ENCODE data around the gene CUL4B.
A peak's percentile ranks its signal among the peaks of the same experiment; 100 is the strongest.
"Not testable (repeated sequence)": the region's sequence is repeated elsewhere in the genome, so short reads cannot be mapped to it uniquely, and the experiment has no call there.

CUL4B gene

DNA sequence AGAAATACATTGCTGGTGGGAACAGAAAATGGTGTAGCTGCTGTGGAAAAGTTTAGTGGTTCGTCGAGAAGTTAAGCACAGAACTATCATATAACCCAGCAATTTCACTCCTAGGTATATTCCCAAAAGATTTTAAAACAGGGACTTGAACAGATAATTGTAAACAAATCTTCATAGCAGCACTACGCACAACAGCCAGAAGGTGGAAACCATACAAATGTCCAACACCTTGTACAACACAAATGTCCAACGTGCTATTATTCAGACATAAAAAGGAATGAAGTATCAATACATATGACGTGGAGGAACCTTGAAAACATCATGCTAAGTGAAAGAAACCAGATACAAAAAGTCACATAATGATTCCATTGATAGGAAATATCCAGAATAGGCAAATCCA lies 37.9 kb downstream of the CUL4B start:
- DNase-seq = no peak

DNA sequence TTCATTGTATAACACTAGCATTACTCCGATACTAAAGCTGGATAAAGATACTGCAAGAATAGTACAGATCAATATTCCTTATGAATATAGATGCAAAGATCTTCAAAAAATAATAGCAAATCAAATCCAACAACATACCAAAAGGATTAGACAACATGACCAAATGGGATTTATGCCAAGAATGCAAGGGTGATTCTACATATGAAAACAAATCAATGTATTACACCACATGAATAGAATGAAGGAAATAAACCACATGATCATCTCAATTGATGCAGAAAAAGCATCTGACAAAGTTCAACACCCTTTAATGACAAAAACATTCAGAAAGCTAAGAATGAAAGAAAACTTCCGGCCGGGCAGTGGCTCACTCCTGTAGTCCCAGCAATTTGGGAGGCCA lies 42.8 kb downstream of the CUL4B start:
- peak; percentile 85 for DNase-seq

- DNase-seq = peak; percentile 27
Observed at GRCh38 chrX:120514236-120514635, 46.5 kb downstream of the CUL4B start.

- no peak for DNase-seq
Observed at GRCh38 chrX:120512627-120513026, 48.1 kb downstream of the CUL4B start.

DNA sequence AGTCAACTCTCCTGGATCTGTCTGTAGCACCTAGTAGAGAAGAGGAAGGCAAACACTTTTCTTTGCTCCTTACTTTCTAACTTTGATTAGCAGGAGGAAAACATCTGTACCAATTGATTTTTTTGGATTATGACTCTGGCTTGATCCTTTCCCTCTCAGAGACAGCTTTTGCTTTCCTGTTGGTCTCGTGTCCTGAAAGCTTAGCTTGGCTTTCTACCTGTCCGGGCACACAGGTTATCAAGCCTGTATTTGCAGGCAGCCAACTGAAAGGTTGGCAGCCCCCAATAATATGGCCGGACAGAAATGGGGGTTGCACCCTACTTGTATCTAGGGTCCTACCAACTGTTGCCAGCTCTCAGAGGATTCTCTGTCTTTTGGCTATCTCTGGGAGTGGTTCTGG lies 48.5 kb downstream of the CUL4B start:
- DNase-seq = no peak

DNA sequence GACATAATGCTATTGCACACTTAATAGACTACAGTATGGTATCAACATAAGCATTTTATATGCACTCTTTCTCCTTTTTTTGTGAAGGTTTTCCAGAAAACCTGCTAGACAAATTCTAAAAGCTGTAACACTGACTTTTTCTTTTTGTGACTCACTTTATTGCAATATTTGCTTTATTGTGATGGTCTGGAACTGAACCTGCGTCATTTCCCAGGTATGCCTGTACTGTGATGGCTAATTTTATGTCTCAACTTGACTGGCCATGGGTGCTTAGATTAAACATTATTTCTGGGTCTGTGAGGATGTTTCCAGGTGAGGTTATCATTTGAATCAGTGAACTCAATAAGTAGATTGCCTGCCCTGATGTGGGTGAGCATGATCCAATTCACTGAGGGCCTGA lies 56.2 kb downstream of the CUL4B start:
- DNase-seq = no peak

- DNase-seq = no peak
Observed at GRCh38 chrX:120499301-120500072, 61.3 kb downstream of the CUL4B start.

- not testable (repeated sequence) for DNase-seq
Observed at GRCh38 chrX:120490119-120490518, 70.6 kb downstream of the CUL4B start.

GRCh38 chrX:120486786-120487185 lies 74.0 kb downstream of the CUL4B start:
- no peak for DNase-seq

GRCh38 chrX:120485638-120486520 lies 74.9 kb downstream of the CUL4B start:
- peak; percentile 74 for DNase-seq

- DNase-seq = no peak
Observed at GRCh38 chrX:120485315-120485637, 75.5 kb downstream of the CUL4B start.

DNA sequence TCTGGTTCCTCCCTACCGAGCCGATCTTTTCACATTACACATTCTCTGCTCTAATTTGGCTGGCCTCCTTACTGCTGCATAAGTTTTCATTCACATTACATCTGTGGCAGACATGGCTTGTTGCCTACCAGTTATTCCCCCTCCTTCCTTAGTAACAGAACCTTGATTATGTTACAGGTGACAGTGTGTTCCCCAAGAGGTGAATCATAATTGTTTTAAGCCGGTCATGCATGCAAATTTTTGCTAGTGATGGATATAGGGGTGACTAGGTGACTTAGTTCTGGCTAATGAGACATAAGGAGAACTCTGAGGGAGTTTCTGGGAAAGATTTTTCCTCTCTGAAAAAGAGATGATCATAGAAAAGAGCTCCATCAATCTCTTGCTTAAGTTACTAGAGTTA lies 83.3 kb downstream of the CUL4B start:
- no peak for DNase-seq

- no peak for DNase-seq
Observed at GRCh38 chrX:120476714-120477113, 84.0 kb downstream of the CUL4B start.

- DNase-seq = peak; percentile 18
Observed at GRCh38 chrX:120475447-120475846, 85.3 kb downstream of the CUL4B start.
